Thymus (tissue), 11 donors: ENCODE data around the gene GRIK1. TPM values are rescaled to one million over a fixed set of nuclear protein-coding genes. Genes with fewer than 3 reads are reported as not detected.
"Not testable (repeated sequence)": the region's sequence is repeated elsewhere in the genome, so short reads cannot be mapped to it uniquely, and the experiment has no call there.

ENCODE experiments used
- DNase-seq, 9 donors: peaks; one replicate each; pipeline ENCODE4 v3.0.0-alpha.2; 2013; ENCODE audit warnings: low spot score in 9 of 9, low read depth in 6 of 9, missing footprints in 1 of 9
- H3K27ac ChIP-seq, 2 donors: one replicate each; pipeline ENCODE4 v1.5.1; 2013; ENCODE audit warnings: control low read depth in 1 of 2, low read depth in 1 of 2, low read length in 1 of 2, mild to moderate bottlenecking in 1 of 2, moderate library complexity in 1 of 2
- H3K27me3 ChIP-seq, 2 donors: one replicate each; pipeline ENCODE4 v1.5.1; 2013; ENCODE audit warnings: low read length in 1 of 2; ENCODE audit not compliant: control insufficient read depth in 2 of 2, insufficient read depth in 1 of 2
- H3K36me3 ChIP-seq, 2 donors: one replicate each; pipeline ENCODE4 v1.5.1; 2013; ENCODE audit warnings: low read length in 1 of 2, mild to moderate bottlenecking in 1 of 2, moderate library complexity in 1 of 2; ENCODE audit not compliant: control insufficient read depth in 2 of 2, insufficient read depth in 2 of 2
- H3K4me1 ChIP-seq, 2 donors: one replicate each; pipeline ENCODE4 v1.5.1; 2013; ENCODE audit warnings: low read length in 2 of 2; ENCODE audit not compliant: control insufficient read depth in 2 of 2, insufficient read depth in 2 of 2
- H3K4me3 ChIP-seq, 2 donors: one replicate each; pipeline ENCODE4 v1.5.1; 2013; ENCODE audit warnings: low read length in 2 of 2, control low read depth in 1 of 2, mild to moderate bottlenecking in 1 of 2
- H3K9me3 ChIP-seq, 2 donors: one replicate each; pipeline ENCODE4 v1.5.1; 2013; ENCODE audit warnings: low read length in 1 of 2, mild to moderate bottlenecking in 1 of 2; ENCODE audit not compliant: control insufficient read depth in 2 of 2, insufficient read depth in 1 of 2
- WGBS: extraction: QIAGEN DNeasy Blood & Tissue Kit; methylation state at CpG from one replicate; pipeline ENCODE4 v1.1.7; 2013; 5-methylcytosine and 5-hydroxymethylcytosine counted together
- polyA plus RNA-seq: library from polyadenylated mRNA; stranded (reverse); fragments of 200-250 nt; gene quantifications from one replicate; pipeline ENCODE4 v1.2.3, GENCODE V29; 2013
- total RNA-seq: library from RNA; stranded (reverse); fragments of 120-200 nt; gene quantifications from one replicate; pipeline ENCODE4 v1.2.4, GENCODE V29; 2013
- donor health status: healthy.

The GRIK1 gene
- total and polyA plus RNA-seq, 2 donors = 0.05 to 0.11 TPM

GRCh38 chr21:29610779-29611360, 328.9 kb downstream of the GRIK1 start:
- WGBS = 94% methylated on average over 2 of the region's 2 CpGs
- H3K9me3 ChIP-seq = no peaks in the 10 kb centered on the region
- H3K27ac ChIP-seq = no peak overlapping the region
- H3K4me1 ChIP-seq = no peaks in the 10 kb centered on the region
- DNase-seq = no peak
- no peaks in the 10 kb centered on the region for H3K27me3 ChIP-seq
- no peaks in the 10 kb centered on the region for H3K36me3 ChIP-seq
- no peak overlapping the region for H3K4me3 ChIP-seq

- peak in 1 of 9 donors; percentile 2 for DNase-seq
- no peaks in the 10 kb centered on the region for H3K27me3 ChIP-seq
- no peaks in the 10 kb centered on the region for H3K9me3 ChIP-seq
- 93% methylated on average over 3 of the region's 3 CpGs for WGBS
- no peak overlapping the region for H3K4me3 ChIP-seq
- H3K27ac ChIP-seq = no peak overlapping the region
- H3K36me3 ChIP-seq = no peaks in the 10 kb centered on the region
- no peaks in the 10 kb centered on the region for H3K4me1 ChIP-seq
Observed at GRCh38 chr21:29606613-29607012, 333.2 kb downstream of the GRIK1 start.

- H3K4me1 ChIP-seq, DNase-seq, H3K9me3 ChIP-seq, H3K36me3 ChIP-seq, H3K27me3 ChIP-seq, H3K4me3 ChIP-seq, H3K27ac ChIP-seq: not testable (repeated sequence)
- 86% methylated on average over 3 of the region's 3 CpGs for WGBS
Observed at GRCh38 chr21:29605219-29605618, 334.6 kb downstream of the GRIK1 start.

- H3K4me3 ChIP-seq = no peak overlapping the region
- no peaks in the 10 kb centered on the region for H3K27me3 ChIP-seq
- H3K36me3 ChIP-seq = no peaks in the 10 kb centered on the region
- H3K9me3 ChIP-seq = no peaks in the 10 kb centered on the region
- no peak overlapping the region for H3K27ac ChIP-seq
- no peaks in the 10 kb centered on the region for H3K4me1 ChIP-seq
- no peak for DNase-seq
- 88% methylated on average over 4 of the region's 4 CpGs for WGBS
Observed at GRCh38 chr21:29604076-29604475, 335.7 kb downstream of the GRIK1 start.

- Histone ChIP-seq H3K27me3 (no peaks in the 10 kb centered on the region), H3K9me3 (no peaks in the 10 kb centered on the region), H3K36me3 (no peaks in the 10 kb centered on the region), H3K4me1 (no peaks in the 10 kb centered on the region), H3K4me3 (no peak overlapping the region), H3K27ac (no peak overlapping the region)
- 94% methylated on average over 4 of the region's 4 CpGs for WGBS
- DNase-seq = no peak
Observed at GRCh38 chr21:29601047-29601446, 338.7 kb downstream of the GRIK1 start.

GRCh38 chr21:29586696-29587095, 353.1 kb downstream of the GRIK1 start:
- Histone ChIP-seq H3K4me3 (no peak overlapping the region), H3K4me1 (no peaks in the 10 kb centered on the region), H3K9me3 (no peaks in the 10 kb centered on the region), H3K27me3 (no peaks in the 10 kb centered on the region), H3K36me3 (no peaks in the 10 kb centered on the region), H3K27ac (no peak overlapping the region)
- DNase-seq = no peak
- WGBS = 88% methylated on average over 1 of the region's 1 CpG

GRCh38 chr21:29585462-29585861, 354.3 kb downstream of the GRIK1 start:
- no peak overlapping the region for H3K4me3 ChIP-seq
- no peaks in the 10 kb centered on the region for H3K4me1 ChIP-seq
- no peaks in the 10 kb centered on the region for H3K27me3 ChIP-seq
- H3K36me3 ChIP-seq = no peaks in the 10 kb centered on the region
- H3K9me3 ChIP-seq = no peaks in the 10 kb centered on the region
- no peak overlapping the region for H3K27ac ChIP-seq
- DNase-seq = no peak
- 97% methylated on average over 3 of the region's 3 CpGs for WGBS

- Histone ChIP-seq H3K4me1 (no peaks in the 10 kb centered on the region), H3K27ac (no peak overlapping the region), H3K27me3 (no peaks in the 10 kb centered on the region), H3K36me3 (no peaks in the 10 kb centered on the region), H3K9me3 (no peaks in the 10 kb centered on the region), H3K4me3 (no peak overlapping the region)
- DNase-seq = no peak
- WGBS = 96% methylated on average over 2 of the region's 2 CpGs
Observed at GRCh38 chr21:29583424-29583924, 356.3 kb downstream of the GRIK1 start.

GRCh38 chr21:29582855-29583254, 356.9 kb downstream of the GRIK1 start:
- no peaks in the 10 kb centered on the region for H3K27me3 ChIP-seq
- no peak overlapping the region for H3K27ac ChIP-seq
- H3K36me3 ChIP-seq = no peaks in the 10 kb centered on the region
- H3K4me3 ChIP-seq = no peak overlapping the region
- WGBS = 97% methylated on average over 5 of the region's 5 CpGs
- H3K4me1 ChIP-seq = no peaks in the 10 kb centered on the region
- DNase-seq = no peak
- H3K9me3 ChIP-seq = no peaks in the 10 kb centered on the region
